ENCODE results near the gene CAVIN3.
"Not testable (repeated sequence)": the region's sequence is repeated elsewhere in the genome, so short reads cannot be mapped to it uniquely, and the experiment has no call there.

CAVIN3 gene

GRCh38 chr11:6323291-6323905 lies 3.1 kb upstream of the CAVIN3 start:
- no peak for DNase-seq

- peak in 2 of 3 donors; percentile 47 to 51 for DNase-seq
These were observed 1.7 kb upstream of the CAVIN3 start for GRCh38 chr11:6321961-6322362.

- DNase-seq, result no peak
These were observed 1.1 kb upstream of the CAVIN3 start for GRCh38 chr11:6321356-6321755.

- peak; percentile 41 to 71 (median 48) for DNase-seq
These were observed 444 bp downstream of the CAVIN3 start for GRCh38 chr11:6319704-6320410.

GRCh38 chr11:6319001-6319703 lies 1.1 kb downstream of the CAVIN3 start:
- peak; percentile 28 to 56 (median 31) for DNase-seq

GRCh38 chr11:6318204-6318603 lies 2.1 kb downstream of the CAVIN3 start:
- no peak for DNase-seq

- peak; percentile 72 to 81 (median 77) for DNase-seq
These were observed 4.4 kb downstream of the CAVIN3 start for GRCh38 chr11:6315811-6316425.

- no peak for DNase-seq
These were observed 8.2 kb downstream of the CAVIN3 start for GRCh38 chr11:6312106-6312505.

- no peak for DNase-seq
These were observed 12.4 kb downstream of the CAVIN3 start for GRCh38 chr11:6307876-6308275.

- DNase-seq, result no peak
These were observed 15.0 kb downstream of the CAVIN3 start for GRCh38 chr11:6305297-6305696.

- no peak for DNase-seq
These were observed 16.6 kb downstream of the CAVIN3 start for GRCh38 chr11:6303661-6304060.

- DNase-seq, result no peak
These were observed 19.2 kb downstream of the CAVIN3 start for GRCh38 chr11:6301096-6301495.

- DNase-seq, result no peak
These were observed 20.0 kb downstream of the CAVIN3 start for GRCh38 chr11:6300325-6300724.

- peak in 2 of 3 donors; percentile 38 to 59 for DNase-seq
These were observed 21.7 kb downstream of the CAVIN3 start for GRCh38 chr11:6298605-6299004.

- no peak for DNase-seq
These were observed 22.5 kb downstream of the CAVIN3 start for GRCh38 chr11:6297831-6298230.

- DNase-seq, result no peak
These were observed 35.3 kb downstream of the CAVIN3 start for GRCh38 chr11:6285019-6285418.

GRCh38 chr11:6284250-6284649 lies 36.1 kb downstream of the CAVIN3 start:
- no peak for DNase-seq

- DNase-seq, result no peak
These were observed 36.8 kb downstream of the CAVIN3 start for GRCh38 chr11:6283453-6284023.

- DNase-seq, result not testable (repeated sequence)
These were observed 39.5 kb downstream of the CAVIN3 start for GRCh38 chr11:6280809-6281208.

GRCh38 chr11:6273188-6273587 lies 47.1 kb downstream of the CAVIN3 start:
- no peak for DNase-seq

- DNase-seq, result no peak
These were observed 48.7 kb downstream of the CAVIN3 start for GRCh38 chr11:6271598-6271997.

- DNase-seq, result peak in 1 of 3 donors; percentile 3
These were observed 49.6 kb downstream of the CAVIN3 start for GRCh38 chr11:6270584-6271246.

GRCh38 chr11:6269994-6270393 lies 50.3 kb downstream of the CAVIN3 start:
- peak in 1 of 3 donors; percentile 31 for DNase-seq

Measured in suppressor macrophage treated with lipopolysaccharide for 1 hour (primary cell).